Activated naive CD8-positive, alpha-beta T cell treated with anti-CD3 and anti-CD28 coated beads, Interleukin-2, amount 10 ng/mL, durations not matched to agents 7 days and 5 days (primary cell): Measurements from ENCODE around the gene WEE1. TPM values are rescaled to one million over a fixed set of nuclear protein-coding genes. Genes with fewer than 3 reads are reported as not detected.

ENCODE experiments used
- ATAC-seq: fragments of 150-1000 bp; cut with Tn5 transposase; one replicate; pipeline ENCODE4 v1.10.0; 2021; ENCODE audit warnings: low read depth, moderate library complexity
- POLR2A ChIA-PET: fragments of 350-600 bp; sonication (Branson Sonifier 250); formaldehyde crosslinking; loops from one replicate; lab custom pipeline; 2021; ENCODE audit warnings: antibody characterized with exemption; lab: Charles Lee
- DNase-seq: peaks from one replicate; pipeline ENCODE4 v3.0.0; 2021
- H3K27ac Mint-ChIP-seq: one replicate; pipeline ENCODE4 v1.8.0; 2022; ENCODE audit warnings: mild to moderate bottlenecking, mixed read lengths
- H3K27me3 Mint-ChIP-seq: one replicate; pipeline ENCODE4 v1.8.0; 2022; ENCODE audit warnings: mild to moderate bottlenecking, moderate library complexity, mixed read lengths
- H3K36me3 Mint-ChIP-seq: one replicate; pipeline ENCODE4 v1.8.0; 2021; ENCODE audit warnings: mild to moderate bottlenecking, mixed read lengths
- H3K4me1 Mint-ChIP-seq: one replicate; pipeline ENCODE4 v1.8.0; 2021; ENCODE audit warnings: mixed read lengths
- H3K4me3 Mint-ChIP-seq: one replicate; pipeline ENCODE4 v1.8.0; 2022; ENCODE audit warnings: mild to moderate bottlenecking, moderate library complexity, mixed read lengths
- H3K9me3 Mint-ChIP-seq: one replicate; pipeline ENCODE4 v1.8.0; 2021; ENCODE audit warnings: mixed read lengths
- total RNA-seq, 2 experiments: library from RNA; stranded (reverse); gene quantifications; one replicate each; pipeline ENCODE4 v1.2.3, GENCODE V29; 2021

WEE1 gene
- total RNA-seq, 2 experiments from 2014 or later = 47.8 to 50.5 TPM

DNA sequence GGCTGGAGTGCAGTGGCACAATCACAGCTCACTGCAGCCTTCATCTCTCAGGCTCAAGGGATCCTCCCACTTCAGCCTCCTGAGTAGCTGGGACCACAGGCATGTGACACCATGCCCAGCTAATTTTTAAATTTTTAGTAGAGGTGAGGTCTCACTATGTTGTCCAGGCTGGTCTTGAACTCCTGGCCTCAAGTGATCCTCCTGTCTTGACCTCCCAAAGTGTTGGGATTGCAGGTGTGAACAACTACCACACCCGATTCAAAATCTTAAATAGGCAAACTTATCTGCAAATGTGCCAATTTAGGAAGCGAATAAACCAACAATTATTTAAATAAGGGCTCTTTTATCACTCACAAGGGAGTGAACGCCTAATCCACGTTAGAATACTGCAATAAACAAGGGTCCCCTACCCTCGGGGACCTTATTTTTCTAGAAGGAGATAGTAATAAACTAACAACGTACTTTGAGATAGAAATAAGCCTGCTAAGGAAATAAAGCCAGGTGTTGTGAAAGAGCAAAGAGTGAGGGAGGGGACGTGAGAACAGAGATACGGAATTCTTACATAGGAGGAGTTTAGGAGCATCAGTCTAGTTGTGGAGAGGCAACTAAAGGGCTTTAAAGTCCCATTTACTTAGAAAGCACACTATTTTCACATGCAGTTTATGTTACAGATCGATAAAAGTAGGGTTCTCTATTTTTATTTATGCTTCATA, 3.0 kb upstream of the WEE1 start:
- Mint-ChIP-seq H3K4me3 (no peak overlapping the region), H3K27me3 (peaks cover 22% of the 10 kb centered on the region), H3K36me3 (peaks cover 9% of the 10 kb centered on the region), H3K4me1 (peaks cover 15% of the 10 kb centered on the region), H3K27ac (no peak overlapping the region), H3K9me3 (no peaks in the 10 kb centered on the region)
- DNase-seq (no peak), ATAC-seq (no peak)
- POLR2A ChIA-PET = no interaction called here

DNA sequence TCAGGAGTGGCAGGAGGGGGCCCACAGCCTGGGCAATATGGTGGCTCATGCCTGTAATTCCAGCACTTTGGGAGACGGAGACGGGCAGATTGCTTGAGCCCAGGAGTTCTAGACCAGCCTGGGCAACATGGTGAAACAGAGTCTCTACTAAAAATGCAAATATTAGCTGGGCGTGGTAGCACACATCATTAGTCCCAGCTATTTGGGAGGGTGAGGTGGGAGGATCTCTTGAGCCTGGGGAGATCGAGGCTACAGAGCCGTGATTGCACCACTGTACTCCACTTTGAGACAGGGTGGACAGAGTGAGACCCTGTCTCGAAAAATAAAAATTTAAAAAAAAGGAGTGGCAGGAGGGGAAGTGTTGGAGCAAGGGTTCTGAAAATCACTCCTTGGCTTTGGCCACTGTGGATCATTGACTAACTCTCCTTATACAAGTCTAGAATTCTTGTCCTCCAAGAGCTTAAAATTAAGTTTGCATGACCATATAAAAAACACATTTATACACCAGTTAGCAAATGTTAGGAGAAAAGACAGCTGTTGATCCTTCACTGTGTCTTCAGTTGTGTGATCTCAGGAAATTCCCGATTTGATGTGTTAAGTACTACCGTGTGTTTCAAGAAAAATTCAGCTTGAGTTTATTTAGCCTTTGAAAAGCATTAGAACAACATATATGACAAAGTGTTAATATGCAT, 2.3 kb upstream of the WEE1 start:
- peaks cover 14% of the 10 kb centered on the region for H3K4me1 Mint-ChIP-seq
- peaks cover 14% of the 10 kb centered on the region for H3K36me3 Mint-ChIP-seq
- POLR2A ChIA-PET = no interaction called here
- H3K27ac Mint-ChIP-seq = no peak overlapping the region
- no peak for ATAC-seq
- DNase-seq = no peak
- no peaks in the 10 kb centered on the region for H3K9me3 Mint-ChIP-seq
- peak overlapping the region; percentile 85 for H3K4me3 Mint-ChIP-seq
- peaks cover 22% of the 10 kb centered on the region for H3K27me3 Mint-ChIP-seq

DNA sequence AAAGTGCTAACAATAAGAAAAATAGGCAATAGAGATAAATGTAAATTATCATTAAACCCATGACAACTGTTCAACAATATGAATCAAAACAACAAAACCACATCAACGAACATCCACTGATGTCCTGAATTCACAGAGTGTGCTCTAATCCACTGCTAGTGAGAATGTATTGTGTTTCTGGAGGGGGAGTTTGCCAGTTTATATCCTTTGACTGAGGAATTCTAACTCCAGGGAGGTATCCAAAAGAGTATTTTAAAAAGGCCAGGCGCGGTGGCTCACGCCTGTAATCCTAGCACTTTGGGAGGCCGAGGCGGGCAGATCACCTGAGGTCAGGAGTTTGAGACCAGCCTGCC, 1.7 kb upstream of the WEE1 start:
- Mint-ChIP-seq H3K4me1 (peaks cover 17% of the 10 kb centered on the region), H3K36me3 (peaks cover 19% of the 10 kb centered on the region), H3K27ac (no peak overlapping the region), H3K9me3 (no peaks in the 10 kb centered on the region), H3K27me3 (peaks cover 22% of the 10 kb centered on the region), H3K4me3 (peak overlapping the region; percentile 85)
- ATAC-seq = no peak
- POLR2A ChIA-PET = no interaction called here
- DNase-seq = no peak

DNA sequence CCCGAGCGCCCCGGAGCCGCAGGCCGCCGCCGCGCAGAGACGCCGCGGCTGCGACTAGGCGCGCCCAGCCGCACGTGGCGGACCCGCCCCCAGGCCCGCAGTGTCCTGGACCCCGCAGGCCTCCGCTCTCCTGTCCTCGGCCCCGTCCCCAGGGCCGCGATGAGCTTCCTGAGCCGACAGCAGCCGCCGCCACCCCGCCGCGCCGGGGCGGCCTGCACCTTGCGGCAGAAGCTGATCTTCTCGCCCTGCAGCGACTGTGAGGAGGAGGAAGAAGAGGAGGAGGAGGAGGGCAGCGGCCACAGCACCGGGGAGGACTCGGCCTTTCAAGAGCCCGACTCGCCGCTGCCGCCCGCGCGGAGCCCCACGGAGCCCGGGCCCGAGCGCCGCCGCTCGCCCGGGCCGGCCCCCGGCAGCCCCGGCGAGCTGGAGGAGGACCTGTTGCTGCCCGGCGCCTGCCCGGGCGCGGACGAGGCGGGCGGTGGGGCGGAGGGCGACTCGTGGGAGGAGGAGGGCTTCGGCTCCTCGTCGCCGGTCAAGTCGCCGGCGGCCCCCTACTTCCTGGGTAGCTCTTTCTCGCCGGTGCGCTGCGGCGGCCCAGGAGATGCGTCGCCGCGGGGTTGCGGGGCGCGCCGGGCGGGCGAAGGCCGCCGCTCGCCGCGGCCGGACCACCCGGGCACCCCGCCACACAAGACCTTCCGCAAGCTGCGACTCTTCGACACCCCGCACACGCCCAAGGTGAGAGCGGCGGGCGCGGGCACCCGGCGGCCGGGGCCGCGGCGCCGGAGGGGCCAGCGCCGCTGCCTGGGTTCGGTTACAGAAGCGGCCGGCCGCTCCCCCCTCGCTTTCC, 528 bp downstream of the WEE1 start:
- H3K36me3 Mint-ChIP-seq = peaks cover 32% of the 10 kb centered on the region
- H3K4me1 Mint-ChIP-seq = peaks cover 28% of the 10 kb centered on the region
- H3K27ac Mint-ChIP-seq = peak overlapping the region; percentile 84
- ATAC-seq = peak; percentile 48
- peaks cover 17% of the 10 kb centered on the region for H3K27me3 Mint-ChIP-seq
- DNase-seq = no peak
- H3K4me3 Mint-ChIP-seq = peak overlapping the region; percentile 97
- POLR2A ChIA-PET = interaction anchor here (0.6 to 2.4 kb wide), 17 partner anchors 9 to 1284 kb away, joined by 3 to 25 read pairs (median 3); partner anchors contain the start of genes DENND5A, EIF4G2, SWAP70 and ZNF143
- H3K9me3 Mint-ChIP-seq = no peaks in the 10 kb centered on the region

DNA sequence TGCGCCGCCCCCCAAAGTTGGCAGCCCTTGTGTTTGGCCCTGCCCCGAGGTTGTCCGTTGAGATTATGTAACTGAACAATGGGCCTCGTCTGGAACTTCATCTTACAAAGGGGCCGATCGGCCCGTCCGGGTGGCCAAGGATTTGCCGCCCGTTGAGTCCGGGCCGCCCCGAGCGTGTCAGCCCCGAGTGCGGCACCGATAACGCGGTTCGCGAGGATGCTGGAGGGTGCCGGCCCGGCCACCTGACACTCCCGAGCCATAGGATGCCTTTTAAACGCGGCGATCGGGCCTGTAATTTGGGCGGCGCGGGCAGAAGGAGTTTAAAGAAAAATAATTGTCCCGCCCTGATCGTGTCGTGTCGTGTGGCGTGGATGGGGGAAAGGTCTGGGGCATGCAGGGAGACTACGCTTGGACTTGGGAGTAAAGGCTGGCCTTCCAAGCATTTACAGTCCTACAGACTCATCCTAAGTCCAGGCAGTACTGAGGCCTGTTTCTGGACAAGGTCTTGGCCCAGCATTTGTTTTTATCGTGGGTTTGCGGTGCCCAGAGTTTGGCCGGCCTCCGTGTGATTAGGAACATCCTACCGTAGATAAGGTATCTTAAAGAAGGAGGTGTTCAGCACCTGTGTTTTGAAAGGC, 1.3 kb downstream of the WEE1 start:
- Mint-ChIP-seq H3K27me3 (peaks cover 16% of the 10 kb centered on the region), H3K27ac (peak overlapping the region; percentile 84), H3K4me3 (peak overlapping the region; percentile 97), H3K4me1 (peaks cover 31% of the 10 kb centered on the region), H3K36me3 (peaks cover 38% of the 10 kb centered on the region), H3K9me3 (no peaks in the 10 kb centered on the region)
- POLR2A ChIA-PET = interaction anchor here (1.1 to 2.4 kb wide), 10 partner anchors 9 to 1283 kb away, joined by 3 to 25 read pairs (median 6); partner anchors contain the start of genes DENND5A, EIF4G2 and ZNF143
- DNase-seq = peak; percentile 57
- no peak for ATAC-seq

DNA sequence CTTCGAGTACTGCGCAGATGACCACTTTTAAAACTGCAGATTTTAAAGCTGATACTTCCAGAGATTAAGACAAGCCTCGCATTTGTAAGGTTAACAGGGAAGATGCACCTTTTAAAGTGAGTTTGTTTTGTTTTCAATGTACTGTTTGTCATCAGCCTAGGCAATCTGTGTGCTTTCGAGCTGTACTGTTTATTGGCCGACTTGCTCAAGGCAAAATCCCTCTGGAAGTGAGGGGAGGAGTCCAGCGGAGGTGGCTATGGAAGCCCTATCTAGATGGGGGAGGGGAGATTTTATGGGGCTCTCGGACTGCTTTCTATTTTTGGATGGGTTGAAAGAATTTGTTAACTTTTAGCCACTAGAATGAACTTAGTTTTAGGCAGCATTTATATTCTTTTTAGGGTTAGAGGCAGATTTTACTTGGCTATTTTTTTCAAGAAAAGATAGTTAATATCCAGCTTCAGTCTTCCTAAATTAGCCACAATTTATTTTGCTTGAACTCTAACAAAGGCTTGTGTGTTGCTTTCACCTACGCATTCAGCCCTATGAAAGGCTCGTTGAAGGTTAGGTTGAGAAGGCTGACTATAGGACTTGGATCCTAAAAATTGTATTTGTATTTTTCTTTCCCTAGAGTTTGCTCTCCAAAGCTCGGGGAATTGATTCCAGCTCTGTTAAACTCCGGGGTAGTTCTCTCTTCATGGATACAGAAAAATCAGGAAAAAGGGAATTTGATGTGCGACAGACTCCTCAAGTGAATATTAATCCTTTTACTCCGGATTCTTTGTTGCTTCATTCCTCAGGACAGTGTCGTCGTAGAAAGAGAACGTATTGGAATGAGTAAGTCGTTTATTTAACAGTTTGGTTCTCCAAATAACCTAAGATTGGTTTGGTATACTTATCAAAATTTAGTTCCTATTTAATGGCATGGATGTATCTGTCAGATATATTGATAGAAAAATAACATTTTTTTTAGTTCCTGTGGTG, 2.1 kb downstream of the WEE1 start:
- peak overlapping the region; percentile 97 for H3K4me3 Mint-ChIP-seq
- ATAC-seq (no peak), DNase-seq (no peak)
- H3K27ac Mint-ChIP-seq = peak overlapping the region; percentile 84
- POLR2A ChIA-PET = interaction anchor here (0.7 to 1.2 kb wide), 3 partner anchors 21 to 115 kb away, joined by 4 to 7 read pairs (median 5); partner anchors contain the start of gene ZNF143
- no peaks in the 10 kb centered on the region for H3K9me3 Mint-ChIP-seq
- peaks cover 12% of the 10 kb centered on the region for H3K27me3 Mint-ChIP-seq
- H3K36me3 Mint-ChIP-seq = peaks cover 40% of the 10 kb centered on the region
- H3K4me1 Mint-ChIP-seq = peaks cover 31% of the 10 kb centered on the region

DNA sequence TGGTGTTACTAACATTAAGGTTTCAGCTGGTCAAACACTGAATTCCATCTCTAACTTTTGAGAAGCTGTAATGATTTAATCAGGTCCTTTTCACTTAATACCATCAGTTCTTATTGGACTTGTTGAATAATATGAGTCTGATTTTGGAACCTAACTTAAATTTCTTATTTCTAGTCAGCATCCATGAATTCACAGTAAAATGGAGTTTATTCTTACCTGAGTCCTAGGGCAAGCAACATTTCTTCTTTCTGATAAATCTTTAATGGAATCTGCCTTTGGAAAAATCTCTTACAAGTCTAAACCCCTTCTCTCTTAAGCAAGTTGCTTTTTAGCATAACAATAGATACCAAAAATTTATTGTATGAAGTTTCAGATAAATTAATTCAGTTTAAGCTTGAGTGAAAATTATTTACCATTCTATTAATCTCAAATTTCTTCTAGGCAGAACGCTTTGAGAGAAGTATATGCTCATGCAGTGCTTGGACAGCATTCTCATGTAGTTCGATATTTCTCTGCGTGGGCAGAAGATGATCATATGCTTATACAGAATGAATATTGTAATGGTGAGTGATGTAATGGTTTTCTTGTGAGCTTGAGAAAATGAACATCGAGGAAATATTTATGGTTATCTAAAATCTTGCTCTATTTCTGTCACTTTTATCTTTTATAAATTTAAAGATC, 3.4 kb downstream of the WEE1 start:
- DNase-seq (no peak), ATAC-seq (no peak)

DNA sequence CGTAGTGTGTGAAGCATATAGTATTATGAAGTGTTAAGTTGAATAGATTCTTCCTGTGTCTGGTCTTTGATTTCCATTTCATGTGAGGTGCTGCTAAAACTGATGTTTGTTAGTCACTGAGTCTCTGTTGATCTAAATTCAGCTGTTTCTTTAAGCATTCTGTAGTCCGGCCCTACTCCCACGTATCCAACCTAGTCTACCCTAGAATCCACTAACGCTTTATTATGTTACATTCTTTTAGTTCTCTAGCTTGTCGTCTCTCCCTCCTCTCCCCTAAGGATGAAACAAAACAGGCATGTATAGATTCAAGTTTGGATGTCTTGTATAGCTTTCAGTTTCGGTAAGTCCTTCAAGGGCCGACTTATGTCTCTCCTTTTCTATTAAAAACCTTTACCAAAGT, 4.1 kb downstream of the WEE1 start:
- Mint-ChIP-seq H3K4me3 (peak overlapping the region; percentile 63), H3K4me1 (peaks cover 40% of the 10 kb centered on the region), H3K36me3 (peaks cover 58% of the 10 kb centered on the region), H3K9me3 (no peaks in the 10 kb centered on the region), H3K27ac (peak overlapping the region; percentile 52), H3K27me3 (no peaks in the 10 kb centered on the region)
- POLR2A ChIA-PET = no interaction called here
- DNase-seq = no peak
- ATAC-seq = no peak

More for the DNA sequence above, 3.4 kb downstream of the WEE1 start:
- POLR2A ChIA-PET = no interaction called here
- H3K4me3 Mint-ChIP-seq = peak overlapping the region; percentile 97
- H3K27ac Mint-ChIP-seq = no peak overlapping the region
- H3K9me3 Mint-ChIP-seq = no peaks in the 10 kb centered on the region
- peaks cover 38% of the 10 kb centered on the region for H3K4me1 Mint-ChIP-seq
- H3K27me3 Mint-ChIP-seq = peaks cover 5% of the 10 kb centered on the region
- peaks cover 53% of the 10 kb centered on the region for H3K36me3 Mint-ChIP-seq

DNA sequence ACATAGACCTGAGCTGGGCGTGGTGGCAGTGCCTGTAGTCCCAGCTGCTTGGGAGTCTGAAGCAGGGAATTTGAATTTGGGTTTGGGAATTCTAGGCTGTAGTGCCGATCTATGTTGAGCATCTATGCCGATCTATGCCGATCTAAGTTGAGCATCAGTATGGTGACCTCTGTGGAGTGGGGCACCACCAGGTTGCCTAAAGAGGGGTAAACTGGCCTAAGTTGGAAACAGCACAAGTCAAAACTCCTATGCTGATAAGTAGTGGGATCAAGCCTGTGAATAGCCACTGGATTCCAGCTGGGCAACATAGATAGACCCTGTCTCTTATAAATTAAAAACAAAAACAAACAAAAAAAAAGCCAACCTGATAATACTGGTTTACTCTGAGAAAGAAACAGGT, 7.4 kb downstream of the WEE1 start:
- peaks cover 41% of the 10 kb centered on the region for H3K4me1 Mint-ChIP-seq
- no peaks in the 10 kb centered on the region for H3K27me3 Mint-ChIP-seq
- DNase-seq (no peak), ATAC-seq (no peak)
- H3K4me3 Mint-ChIP-seq = no peak overlapping the region
- H3K27ac Mint-ChIP-seq = no peak overlapping the region
- POLR2A ChIA-PET = no interaction called here
- no peaks in the 10 kb centered on the region for H3K9me3 Mint-ChIP-seq
- H3K36me3 Mint-ChIP-seq = peaks cover 57% of the 10 kb centered on the region

DNA sequence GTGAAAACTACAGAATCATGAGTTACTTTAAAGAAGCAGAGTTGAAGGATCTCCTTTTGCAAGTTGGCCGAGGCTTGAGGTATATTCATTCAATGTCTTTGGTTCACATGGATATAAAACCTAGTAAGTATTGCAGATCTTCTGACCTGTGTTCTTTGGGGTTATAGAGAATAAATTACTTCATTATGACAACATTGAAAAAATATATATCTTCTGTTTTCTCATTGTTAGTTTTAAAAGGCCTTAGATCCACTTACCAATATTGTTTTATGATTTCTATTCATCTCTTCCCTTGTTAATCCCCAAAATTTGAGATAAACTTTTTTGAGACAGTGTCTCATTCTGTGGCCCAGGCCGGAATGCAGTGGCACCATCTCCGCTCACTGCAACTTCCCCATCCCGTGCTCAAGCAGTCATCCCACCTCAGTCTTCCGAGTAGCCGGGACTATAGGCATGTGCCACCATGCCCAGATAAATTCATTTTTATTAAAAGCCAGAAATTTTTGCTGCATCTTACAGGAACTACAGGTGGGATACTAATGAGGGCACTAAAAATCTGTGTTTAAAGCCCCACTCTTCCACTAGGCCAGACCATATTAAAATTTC, 8.2 kb downstream of the WEE1 start:
- Mint-ChIP-seq H3K9me3 (no peaks in the 10 kb centered on the region), H3K4me1 (peaks cover 40% of the 10 kb centered on the region), H3K27me3 (no peaks in the 10 kb centered on the region), H3K27ac (no peak overlapping the region), H3K4me3 (no peak overlapping the region), H3K36me3 (peaks cover 57% of the 10 kb centered on the region)
- ATAC-seq = no peak
- no peak for DNase-seq
- POLR2A ChIA-PET = interaction anchor here (1.8 kb wide), 1 partner anchor 9 kb away, joined by 6 read pairs; the partner anchor contains the start of gene WEE1

DNA sequence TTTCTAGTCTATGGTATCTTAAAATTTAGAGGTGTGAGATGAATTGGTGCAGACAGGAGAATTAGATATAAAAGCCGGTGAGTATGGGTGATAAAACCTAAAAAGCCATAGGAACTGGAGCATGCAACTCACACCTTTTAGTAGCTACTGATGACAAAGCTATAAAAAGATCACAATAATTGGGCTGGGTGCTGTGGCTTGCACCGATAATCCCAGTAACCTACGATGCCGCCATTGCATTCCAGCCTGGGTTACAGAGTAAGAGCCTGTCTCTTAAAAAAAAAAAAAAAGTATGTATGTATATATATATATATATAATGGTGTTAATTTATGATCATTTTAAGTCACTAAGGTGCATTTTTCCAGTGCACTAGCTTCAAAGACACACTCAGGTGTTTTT, 17.2 kb downstream of the WEE1 start:
- H3K27ac Mint-ChIP-seq = no peak overlapping the region
- H3K4me1 Mint-ChIP-seq = peaks cover 6% of the 10 kb centered on the region
- no peaks in the 10 kb centered on the region for H3K9me3 Mint-ChIP-seq
- peaks cover 2% of the 10 kb centered on the region for H3K27me3 Mint-ChIP-seq
- peaks cover 32% of the 10 kb centered on the region for H3K36me3 Mint-ChIP-seq
- H3K4me3 Mint-ChIP-seq = no peak overlapping the region
- no peak for ATAC-seq
- DNase-seq = no peak
- POLR2A ChIA-PET = interaction anchor here (1.7 kb wide), 1 partner anchor 11 kb away, joined by 4 read pairs; no protein-coding TSS in a partner anchor
